HG02623 (cell line): ENCODE data around the gene SELENOV.
"Not testable (repeated sequence)": the region's sequence is repeated elsewhere in the genome, so short reads cannot be mapped to it uniquely, and the experiment has no call there.

ENCODE experiments used
- ATAC-seq: cut with Tn5 transposase; IDR thresholded peaks from one replicate; pipeline ENCODE4 v1.9.1; 2021; ENCODE audit warnings: moderate library complexity; ENCODE audit not compliant: unreplicated experiment

Gene SELENOV

GRCh38 chr19:39514840-39515550 is at the start of gene SELENOV:
SELENOV (plus strand) TSS chr19:39515139; CDS start chr19:39515213, 74 bp downstream.
- no peak for ATAC-seq

GRCh38 chr19:39465956-39466747 is 48.8 kb upstream of the SELENOV start:
- no peak for ATAC-seq

DNA sequence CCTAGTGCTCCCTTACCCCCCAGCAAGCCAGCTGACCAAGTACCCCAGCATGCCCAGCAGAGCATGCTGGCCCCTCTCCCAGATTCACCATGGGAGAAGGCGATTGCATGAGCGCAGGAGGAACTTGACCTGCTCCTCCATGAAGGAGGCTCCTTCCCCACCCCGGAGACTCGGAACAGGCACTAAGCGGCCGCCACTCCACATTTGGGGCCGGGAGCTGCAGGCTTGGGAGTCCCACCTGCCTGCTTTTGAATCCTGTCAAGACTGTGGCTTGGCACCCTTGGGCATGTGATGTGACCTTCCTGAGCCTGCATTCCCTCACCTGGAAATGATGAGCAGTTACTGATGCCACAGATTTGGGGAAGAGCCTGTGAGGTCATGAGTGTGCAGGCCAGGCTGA is 47.0 kb upstream of the SELENOV start:
- no peak for ATAC-seq

DNA sequence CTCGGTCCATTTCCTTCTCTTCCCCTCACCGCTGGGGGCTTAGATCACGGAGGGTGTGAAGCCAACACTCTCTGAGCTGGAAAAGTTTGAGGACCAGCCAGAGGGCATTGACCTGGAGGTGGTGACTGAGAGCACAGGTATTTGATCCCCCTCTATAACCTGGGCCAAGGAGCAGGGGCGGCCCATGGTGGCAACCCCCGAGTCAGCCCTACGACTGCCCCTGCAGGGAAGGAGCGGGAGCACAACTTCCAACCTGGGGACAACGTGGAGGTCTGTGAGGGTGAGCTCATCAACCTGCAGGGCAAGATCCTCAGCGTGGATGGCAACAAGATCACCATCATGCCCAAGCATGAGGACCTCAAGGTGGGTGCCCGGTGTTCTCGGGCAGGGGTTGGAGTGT is 45.9 kb upstream of the SELENOV start:
- ATAC-seq, result no peak

- no peak for ATAC-seq
Measured at GRCh38 chr19:39469567-39469966, 45.4 kb upstream of the SELENOV start.

- no peak for ATAC-seq
Measured at GRCh38 chr19:39470724-39471339, 44.1 kb upstream of the SELENOV start.

- no peak for ATAC-seq
Measured at GRCh38 chr19:39471756-39472536, 43.0 kb upstream of the SELENOV start.

DNA sequence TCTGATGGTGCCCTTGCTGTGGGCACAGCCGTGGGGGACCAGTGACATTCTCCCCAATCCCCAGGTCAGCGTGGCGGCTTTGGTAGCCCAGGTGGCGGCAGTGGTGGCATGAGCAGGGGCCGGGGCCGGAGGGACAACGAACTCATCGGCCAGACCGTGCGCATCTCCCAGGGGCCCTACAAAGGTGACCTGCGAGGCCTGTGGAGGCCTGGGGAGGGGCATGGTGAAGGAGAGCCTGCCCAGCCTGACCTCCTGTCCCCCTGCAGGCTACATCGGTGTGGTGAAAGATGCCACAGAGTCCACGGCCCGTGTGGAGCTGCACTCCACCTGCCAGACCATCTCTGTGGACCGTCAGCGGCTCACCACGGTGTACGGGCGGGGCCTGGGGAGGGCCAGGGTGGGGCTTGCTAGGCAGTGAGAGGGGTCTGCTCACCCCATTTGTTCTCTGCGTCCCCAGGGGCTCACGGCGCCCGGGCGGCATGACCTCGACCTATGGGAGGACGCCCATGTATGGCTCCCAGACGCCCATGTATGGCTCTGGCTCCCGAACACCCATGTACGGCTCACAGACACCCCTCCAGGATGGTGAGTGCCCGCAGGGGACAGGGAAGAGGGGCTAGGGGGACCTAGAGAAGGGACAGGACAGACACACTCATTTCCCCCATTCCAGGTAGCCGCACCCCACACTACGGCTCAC is 42.0 kb upstream of the SELENOV start:
- ATAC-seq, result no peak

DNA sequence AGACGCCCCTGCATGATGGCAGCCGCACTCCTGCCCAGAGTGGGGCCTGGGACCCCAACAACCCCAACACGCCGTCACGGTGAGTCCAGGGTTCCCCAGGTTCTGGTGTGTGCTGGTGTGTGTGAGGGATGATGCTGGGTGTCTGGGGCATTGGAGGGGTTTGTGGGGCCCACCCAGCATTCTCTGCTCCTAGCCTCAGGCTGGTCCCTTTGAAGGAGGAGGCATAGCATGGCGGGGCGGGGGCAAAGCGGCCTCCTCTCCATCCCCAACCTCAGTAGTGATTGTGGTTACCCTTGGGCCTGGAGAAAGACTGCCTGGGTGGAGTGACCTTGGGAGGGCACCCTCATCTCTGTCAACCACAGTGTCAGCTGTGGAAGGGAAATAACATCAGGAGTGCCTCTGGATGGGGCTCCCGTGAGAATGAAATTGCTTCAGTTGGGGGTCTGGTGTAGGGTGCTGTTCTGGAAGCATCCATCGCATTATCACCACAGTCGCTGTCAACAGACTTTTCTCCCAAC is 41.4 kb upstream of the SELENOV start:
- ATAC-seq, result no peak

- ATAC-seq, result no peak
Measured at GRCh38 chr19:39474139-39474620, 40.8 kb upstream of the SELENOV start.

DNA sequence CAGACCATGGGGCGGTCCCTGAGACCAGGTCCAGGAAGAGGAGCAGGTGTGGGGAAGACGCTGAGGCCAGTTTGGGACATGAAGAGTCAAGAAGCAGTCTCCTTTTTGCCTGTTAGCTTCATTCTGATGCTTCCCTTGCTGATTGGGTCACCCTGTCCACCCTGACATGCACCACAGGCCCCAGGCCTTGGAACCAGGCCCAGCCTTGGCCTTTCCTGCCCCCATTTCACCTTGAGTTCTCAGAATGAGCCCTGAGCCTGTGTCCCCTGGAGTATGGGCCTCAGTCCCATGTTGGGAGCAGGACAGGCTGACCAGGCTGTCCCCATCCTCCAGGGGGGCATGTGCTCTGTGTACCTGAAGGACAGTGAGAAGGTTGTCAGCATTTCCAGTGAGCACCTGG is 39.2 kb upstream of the SELENOV start:
- ATAC-seq, result no peak

GRCh38 chr19:39479319-39479801 is 35.6 kb upstream of the SELENOV start:
- not testable (repeated sequence) for ATAC-seq

DNA sequence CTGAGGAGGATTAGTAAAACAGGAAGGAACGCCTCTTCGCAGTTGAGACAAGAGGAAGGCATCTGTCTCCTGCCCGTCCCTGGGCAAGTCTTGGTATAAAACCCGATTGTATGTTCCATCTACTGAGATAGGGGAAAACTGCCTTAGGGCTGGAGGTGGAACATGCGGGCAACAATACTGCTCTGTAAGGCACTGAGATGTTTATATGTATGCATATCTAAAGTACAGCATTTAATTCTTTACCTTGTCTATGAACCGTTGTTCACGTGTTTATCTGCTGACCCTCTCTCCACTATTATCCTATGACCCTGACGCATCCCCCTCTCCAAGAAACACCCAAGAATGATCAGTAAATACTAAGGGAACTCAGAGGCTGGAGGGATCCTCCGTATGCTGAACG is 35.0 kb upstream of the SELENOV start:
- ATAC-seq, result no peak

DNA sequence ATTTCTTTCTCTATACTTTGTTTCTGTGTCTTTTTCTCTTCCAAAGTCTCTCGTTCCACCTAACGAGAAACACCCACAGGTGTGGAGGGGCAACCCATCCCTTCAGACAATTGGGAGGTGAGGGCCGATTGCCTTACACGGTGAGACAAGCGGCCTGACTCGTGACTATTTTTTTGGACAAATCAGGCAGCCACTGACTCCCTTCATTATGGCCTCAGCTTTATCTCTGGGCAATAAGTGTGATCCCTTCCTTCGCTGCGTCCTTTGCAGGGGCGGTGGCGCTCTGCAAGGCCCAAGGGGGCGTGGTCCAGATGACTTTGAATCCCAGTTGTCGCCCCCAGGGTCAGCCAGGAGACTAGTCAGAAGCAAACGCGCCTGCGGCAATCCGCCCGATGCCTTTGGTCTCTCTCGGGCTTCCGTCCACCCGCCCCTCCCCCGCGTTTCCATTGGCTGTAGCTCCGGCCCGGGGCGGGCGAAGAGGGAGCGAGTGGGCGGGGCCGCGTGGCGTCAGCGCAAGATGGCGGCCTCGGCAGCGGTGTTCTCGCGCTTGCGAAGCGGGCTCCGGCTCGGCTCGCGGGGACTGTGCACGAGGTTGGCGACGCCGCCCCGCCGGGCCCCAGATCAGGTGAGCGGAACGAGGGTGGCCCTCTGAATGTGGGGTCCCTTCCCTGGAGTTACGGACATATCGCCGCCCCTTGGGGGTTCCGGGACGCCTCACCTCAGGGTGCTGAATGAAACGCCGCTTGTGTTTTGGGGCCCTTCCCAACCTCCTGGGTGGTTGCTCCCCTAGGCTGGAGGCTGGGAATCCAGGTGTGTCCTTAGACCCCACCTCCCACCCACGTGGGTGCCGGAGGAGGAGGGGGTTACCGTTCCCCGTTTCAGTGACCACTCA is 34.4 kb upstream of the SELENOV start, which contains the start of gene TIMM50:
Gene TIMM50 (plus strand): TSS at position 502 of the 892 bp plus-strand sequence. CDS start 16 bp downstream, at position 518.
- peak; percentile 79 for ATAC-seq

- ATAC-seq, result peak; percentile 5
Measured at GRCh38 chr19:39481229-39481545, 33.8 kb upstream of the SELENOV start.

- ATAC-seq, result no peak
Measured at GRCh38 chr19:39481676-39482075, 33.3 kb upstream of the SELENOV start.

- ATAC-seq, result no peak
Measured at GRCh38 chr19:39483141-39483540, 31.8 kb upstream of the SELENOV start.

GRCh38 chr19:39489756-39490155 is 25.2 kb upstream of the SELENOV start:
- ATAC-seq, result no peak

- ATAC-seq, result no peak
Measured at GRCh38 chr19:39492225-39492624, 22.7 kb upstream of the SELENOV start.
